ENCODE results near the gene PSMB9.

GRCh38 chr6:32836873-32837272, 17.1 kb upstream of the PSMB9 start:
- TF ChIP-seq CTCF (IDR thresholded peaks at IDR 0.05; ENCODE audit: low read length), result no peak
- TF ChIP-seq EZH2 (IDR thresholded peaks at IDR 0.05; ENCODE audit: borderline replicate concordance, low read length), result no peak
